GM19395 (cell line): ENCODE results near the gene MAPK4.
"Not testable (repeated sequence)": the region's sequence is repeated elsewhere in the genome, so short reads cannot be mapped to it uniquely, and the experiment has no call there.

Experiments
- ATAC-seq: cut with Tn5 transposase; IDR thresholded peaks from one replicate; pipeline ENCODE4 v1.9.1; 2021; ENCODE audit warnings: mild to moderate bottlenecking, moderate library complexity; ENCODE audit not compliant: unreplicated experiment

MAPK4 gene

DNA sequence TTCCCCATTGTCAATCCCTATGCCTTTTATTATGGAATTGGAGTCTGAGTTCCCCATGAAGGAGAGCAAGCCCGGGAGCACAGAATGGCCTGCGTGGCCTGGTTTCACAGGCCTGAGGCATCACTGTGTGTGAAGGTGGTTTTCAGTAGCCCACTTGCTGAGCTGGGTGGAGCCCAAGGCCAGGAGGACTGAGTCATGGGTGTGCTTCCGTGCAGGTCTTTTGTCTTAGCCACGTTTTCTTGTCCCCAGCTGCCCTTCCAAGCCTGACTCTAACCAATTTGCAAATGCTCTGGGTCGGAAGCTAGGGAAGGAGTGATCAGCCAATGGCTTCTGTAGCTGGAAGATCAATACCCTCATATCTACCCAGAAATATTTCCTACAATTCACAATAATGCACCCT, 119.2 kb downstream of the MAPK4 start:
- no peak for ATAC-seq

DNA sequence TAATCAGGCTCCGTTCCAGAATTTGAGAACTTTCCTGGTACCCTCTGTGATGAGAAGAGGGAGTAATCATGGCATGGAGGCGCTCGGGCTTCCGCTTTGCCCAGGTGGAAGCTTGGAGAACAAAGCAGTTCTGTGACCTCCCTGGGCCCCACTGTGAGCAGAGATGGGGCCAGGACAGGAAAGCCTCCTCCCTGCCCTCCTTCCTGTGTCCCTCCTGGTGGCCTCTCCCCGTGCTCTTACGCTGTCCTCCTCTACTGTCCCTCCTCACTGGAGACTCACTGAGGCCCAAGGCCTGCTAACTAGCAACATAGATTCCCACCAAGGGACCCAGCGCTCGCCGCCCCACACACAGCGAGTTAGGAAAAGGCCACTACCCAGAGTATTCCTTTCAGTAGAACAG, 119.8 kb downstream of the MAPK4 start:
- no peak for ATAC-seq

DNA sequence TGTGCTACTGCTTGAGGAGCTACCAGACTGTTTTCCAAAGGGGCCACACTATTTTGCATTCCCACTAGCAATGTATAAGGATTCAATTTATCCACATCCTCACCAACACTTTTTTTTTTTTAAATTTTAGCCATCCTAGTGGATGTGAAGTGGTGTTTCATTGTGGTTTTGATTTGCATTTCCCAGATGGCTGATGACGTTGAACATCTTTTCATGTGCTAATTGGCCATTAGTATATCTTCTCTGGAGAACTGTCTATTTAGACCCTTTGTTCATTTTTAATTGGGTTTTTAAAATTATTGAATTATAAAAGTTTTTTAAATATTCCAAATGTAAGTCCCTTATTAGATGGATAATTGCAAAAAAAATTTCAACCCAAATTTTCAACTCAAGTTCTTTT, 121.1 kb downstream of the MAPK4 start:
- ATAC-seq = no peak

DNA sequence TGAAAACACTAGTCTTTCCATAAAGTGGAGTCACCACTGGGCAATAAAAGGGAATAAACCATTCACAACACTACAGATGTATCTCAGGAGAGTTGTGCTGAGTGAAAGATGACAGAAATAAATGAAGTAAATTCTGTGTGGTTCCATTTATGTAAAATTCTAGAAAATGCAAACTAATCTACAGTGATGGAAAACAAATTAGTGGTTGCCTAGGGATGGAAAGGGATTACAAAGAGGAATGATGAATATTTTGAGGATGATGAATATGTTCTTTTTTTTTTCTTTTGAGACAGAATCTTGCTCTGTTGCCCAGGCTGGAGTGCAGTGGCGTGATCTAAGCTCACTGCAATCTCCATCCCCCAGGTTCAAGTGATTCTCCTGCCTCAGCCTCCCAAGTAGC, 123.0 kb downstream of the MAPK4 start:
- no peak for ATAC-seq

DNA sequence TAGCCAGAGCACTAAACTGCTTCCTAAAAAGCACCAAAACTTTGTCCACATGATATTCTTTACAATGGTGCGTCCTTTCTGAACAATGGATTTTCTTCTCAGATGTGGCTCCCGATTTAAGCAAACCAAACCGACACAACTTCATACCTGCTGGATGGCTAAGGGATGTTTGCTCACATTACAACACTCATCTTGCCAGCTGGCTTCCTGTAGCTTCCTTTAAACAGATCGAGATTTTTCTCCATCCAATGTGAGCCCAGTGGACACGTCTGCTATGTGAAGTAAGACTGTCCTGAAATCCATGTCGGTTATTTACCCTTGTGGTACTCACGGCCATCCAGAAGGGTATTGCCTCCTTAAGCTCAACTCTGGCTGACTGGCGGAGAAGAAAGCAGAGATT, 126.5 kb downstream of the MAPK4 start:
- ATAC-seq = no peak

DNA sequence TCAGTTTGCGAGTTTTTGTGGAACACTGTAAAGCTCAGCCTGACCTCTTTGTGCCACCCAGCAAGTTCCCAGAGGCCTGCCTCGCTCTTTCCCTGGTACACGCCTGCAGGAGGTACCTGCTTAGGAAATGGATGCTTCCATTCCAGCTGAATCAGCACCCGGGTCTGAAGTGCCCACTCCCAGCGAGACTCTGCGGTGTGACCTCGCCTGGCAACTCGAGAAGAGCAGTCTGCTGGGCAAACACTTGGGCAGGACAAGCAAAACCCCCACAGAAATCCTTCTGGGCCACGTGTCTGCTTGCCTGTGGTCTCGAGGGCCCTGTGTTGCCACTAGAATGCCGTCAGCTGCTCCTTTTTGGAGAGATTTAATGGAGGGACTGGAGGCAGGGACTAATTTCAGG, 127.6 kb downstream of the MAPK4 start:
- ATAC-seq = no peak

DNA sequence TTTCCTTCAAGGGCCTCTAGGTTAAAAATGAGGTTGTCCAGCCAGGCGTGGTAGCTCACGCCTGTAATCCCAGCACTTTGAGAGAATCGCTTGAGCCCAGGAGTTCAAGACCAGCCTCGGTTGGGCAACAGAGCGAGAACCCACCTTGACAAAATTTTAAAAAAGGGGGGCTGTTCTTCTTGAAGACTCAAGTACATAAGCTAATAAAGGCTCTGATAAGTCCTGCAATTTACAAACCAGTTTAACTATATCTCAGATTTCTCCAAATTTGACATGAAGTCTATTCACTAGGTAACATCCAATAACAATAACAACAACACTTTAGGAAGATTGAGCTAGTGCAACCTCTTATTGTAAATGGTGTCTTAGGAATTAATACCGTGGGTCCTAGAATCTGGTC, 129.7 kb downstream of the MAPK4 start:
- ATAC-seq = no peak

DNA sequence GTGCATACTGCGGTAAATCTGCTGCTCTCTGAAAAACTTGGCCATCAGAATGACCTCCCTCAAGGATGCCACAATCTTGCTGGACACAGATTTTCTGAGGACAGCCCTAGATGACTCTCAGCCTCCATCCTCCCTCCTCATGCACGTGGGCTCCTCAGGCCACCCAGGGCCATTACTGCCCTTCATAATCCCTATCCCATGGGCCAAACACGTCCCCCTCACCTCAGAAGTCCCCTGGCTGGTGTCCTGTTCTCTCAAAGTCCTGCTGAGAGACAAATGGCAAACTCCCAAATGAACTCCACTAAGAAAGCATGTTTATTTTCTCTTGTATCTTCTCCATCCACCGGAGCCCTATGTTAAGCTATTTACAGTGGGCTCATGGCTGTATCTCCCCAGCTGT, 134.3 kb downstream of the MAPK4 start:
- no peak for ATAC-seq

DNA sequence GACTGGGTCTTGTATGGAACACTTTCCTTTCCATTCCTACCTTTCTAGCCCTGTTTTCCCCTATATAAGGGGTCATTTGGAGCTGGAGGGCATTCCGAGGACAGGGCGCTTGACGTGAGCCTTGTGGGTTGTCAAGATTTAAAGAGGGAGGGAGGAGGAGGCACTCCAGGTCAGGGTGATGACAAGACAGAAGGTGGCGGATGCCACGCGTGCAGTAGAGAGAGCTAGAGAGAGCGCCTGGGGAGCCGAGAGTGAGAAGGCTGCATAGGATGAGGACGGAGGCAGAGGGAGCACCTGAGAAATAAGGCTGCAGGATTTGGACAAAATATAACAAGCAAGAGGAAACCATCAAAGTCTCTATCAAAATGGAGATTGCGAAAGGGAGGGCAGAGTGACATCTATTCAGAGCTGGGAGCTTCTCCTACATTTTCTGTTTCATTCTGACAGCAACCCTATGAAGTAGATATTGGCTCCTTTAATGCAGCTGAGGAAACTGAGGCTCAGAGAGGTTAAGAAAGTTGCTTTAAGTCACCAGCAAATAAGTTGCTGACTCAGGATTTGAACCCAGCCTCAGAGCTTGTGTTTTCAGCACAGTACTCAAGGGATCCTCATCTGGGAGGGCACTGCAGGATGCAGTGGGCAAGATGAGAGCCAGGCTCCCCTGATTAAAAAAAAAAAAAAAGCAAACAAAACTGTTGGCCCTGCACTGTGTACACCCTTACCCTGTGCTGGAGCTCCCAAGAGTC, 135.7 kb downstream of the MAPK4 start:
- no peak for ATAC-seq

DNA sequence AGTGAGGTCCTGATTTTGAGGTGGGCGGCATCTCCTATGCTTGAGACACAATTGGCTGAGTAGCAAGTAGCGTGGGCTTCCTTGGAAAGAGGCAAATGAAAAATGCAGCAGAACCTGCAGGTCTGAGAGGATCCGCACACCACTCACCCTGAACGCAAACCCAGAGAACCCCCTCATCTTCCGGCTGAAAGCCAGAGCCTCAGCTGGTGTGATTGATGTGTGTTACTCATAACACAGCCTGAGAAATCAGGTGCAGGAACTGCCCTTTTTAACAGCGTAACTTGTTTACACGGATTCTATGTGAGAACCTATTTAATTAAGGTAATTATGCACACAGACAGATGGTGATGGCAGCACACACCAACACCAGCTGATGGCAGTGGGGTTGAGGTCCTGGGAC, 136.5 kb downstream of the MAPK4 start:
- ATAC-seq = no peak

DNA sequence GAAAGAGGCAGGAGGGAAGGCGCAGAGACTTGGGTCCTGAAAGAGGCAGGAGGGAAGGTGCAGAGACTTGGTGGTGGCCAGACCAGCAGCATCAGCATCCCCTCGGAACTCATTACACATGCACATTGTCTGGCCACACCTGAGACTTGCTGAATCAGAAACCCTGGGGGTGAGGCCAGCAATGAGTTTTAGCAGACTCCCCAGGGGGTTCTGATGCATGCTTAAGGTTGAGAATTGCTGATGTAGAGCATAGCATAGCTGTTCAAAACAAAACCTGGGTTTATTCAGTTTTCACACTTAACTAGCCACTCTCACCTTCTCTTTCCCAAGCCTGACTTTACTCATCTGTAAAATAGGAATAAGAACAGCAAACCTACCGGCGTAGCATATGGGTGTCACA, 137.0 kb downstream of the MAPK4 start:
- ATAC-seq = no peak

DNA sequence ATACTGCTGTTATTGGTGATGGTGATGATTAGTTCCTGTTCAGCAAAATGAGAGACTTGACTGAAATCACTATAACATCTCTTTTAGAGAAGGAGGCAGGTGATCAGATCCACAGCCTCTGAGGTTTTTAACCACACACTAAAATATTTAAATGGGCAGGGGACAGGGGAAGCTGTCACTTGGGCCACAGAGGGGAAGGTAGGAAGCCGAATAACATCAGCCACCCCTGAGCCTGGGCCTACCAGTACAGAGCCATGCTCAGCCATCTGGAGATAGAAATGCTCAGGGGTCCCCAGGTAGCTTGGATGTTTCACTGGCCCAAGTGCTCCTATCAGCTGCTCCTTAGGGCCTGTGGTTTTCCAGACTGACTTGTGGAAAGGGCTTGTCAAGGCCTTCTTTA, 137.6 kb downstream of the MAPK4 start:
- ATAC-seq = no peak

DNA sequence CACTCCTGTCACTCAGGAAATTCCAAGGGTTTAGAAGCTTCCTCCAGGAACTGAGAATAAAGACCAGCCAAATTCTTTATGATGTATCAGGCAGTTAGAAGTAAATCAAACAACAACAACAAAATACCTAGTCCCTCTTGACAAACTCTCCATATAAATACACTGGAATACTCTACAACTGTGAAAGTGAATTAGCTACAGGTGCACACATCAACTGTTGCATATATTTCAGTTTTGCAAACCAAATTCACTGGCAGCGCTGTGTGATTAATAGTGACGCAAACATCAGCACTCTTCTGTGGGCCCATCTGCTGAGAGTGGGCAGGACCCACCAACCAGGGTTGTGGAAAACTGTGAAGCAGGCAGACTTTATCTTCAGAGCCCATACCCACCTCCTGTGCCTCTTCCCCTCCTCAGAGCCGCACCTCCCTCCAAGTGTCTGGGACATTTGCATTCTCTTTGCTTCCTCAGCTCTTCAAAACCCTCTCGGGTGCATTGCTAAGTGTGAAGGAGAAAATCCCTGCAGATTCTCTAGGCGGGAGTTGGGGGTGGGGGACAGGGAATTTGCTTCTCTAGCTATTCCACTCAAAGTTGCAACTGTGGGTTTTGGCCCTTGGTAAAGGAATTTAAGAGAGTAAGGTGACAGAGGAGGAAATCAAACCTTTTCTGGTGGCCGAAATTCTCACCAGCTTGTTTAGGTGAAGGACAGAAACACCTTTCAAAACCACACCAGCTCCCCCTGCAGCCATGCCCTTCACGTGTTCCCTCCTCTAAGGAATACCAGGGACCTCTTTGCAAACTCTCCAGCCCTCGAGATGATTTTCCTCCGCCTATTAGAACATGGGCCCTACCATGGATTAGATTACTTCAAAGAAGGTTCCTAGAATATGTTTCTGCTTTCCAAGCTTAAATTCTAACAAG, 140.6 kb downstream of the MAPK4 start:
- no peak for ATAC-seq

DNA sequence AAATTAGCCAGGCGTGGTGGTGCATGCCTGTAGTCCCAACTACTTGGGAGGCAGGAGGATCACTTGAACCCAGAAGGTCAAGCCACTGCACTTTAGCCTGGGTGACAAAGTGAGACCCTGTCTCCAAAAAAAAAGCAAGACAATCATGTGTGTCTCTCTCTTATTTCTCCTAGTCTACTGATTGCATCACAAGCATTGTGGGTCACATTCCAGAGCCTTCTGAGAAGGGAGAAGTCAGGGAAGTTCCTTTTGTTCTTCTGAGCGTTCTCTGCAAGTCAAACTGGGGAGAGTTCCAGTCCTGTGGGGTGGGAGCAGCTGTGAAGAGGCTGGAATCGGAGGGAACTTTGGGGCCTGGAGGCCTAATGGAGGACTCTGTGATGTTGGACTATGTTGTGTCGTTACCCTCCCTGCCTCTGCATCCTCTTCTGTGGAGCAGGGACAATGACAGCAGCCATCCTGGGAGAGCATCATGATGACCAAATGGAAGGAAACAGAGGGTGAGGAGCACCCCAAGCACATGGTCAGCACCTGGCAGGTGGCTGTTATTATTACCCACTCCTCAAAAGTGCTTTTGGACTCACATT, 144.6 kb downstream of the MAPK4 start:
- ATAC-seq = no peak

DNA sequence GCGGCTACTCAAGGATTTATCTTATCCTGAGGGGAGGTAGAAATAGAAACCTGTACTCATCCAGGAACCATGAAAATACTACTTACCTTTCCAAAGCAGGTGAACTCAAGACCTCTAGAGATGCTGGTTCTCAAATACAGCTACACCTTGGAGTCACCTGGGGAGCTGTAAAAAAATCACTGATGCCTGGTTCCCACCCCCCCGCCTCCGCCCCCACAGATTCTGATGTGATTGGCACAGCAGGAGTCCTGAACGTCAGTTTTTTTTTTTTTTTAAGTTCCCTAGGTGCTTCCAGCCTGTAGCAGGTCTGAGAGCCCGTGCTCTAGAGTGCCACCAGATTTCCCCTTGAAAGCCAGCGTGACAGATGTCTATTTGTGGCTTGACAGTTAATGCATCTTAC, 146.3 kb downstream of the MAPK4 start:
- ATAC-seq = no peak

DNA sequence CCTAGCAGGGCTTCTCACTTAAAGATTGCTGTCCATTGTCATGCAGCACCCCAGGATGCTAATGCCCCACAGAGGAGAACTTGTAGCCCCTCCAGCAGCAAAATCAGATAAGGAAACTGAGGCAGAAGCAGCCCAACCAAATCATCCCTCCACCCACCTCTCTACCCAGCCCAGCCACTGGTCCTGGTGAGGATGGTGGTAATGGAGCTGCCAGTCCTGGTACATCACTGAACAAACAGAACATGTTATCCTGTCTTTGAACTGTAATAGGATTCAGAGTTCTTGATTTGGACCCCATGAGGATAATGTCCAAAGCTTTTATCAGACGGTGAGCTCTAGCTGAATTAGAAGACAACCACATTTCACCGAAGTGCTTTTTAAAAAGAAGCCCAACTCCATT, 146.8 kb downstream of the MAPK4 start:
- no peak for ATAC-seq

DNA sequence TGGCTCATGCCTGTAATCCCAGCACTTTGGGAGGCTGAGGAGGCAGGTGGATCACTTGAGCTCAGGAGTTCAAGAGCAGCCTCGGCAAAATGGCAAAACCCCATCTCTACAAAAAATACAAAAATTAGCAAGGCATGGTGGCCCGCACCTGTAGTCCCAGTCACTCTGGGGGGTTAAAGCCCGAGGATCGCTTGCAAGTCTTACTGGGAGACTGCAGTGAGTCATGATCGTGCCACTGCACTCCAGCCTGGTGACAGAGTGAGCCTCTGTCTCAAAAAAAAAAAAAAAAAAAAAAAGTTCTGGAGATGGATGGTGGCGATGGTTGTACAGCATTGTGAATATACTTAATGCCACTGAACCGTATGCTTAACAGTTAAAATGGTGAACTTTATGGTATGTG, 147.4 kb downstream of the MAPK4 start:
- ATAC-seq = not testable (repeated sequence)

DNA sequence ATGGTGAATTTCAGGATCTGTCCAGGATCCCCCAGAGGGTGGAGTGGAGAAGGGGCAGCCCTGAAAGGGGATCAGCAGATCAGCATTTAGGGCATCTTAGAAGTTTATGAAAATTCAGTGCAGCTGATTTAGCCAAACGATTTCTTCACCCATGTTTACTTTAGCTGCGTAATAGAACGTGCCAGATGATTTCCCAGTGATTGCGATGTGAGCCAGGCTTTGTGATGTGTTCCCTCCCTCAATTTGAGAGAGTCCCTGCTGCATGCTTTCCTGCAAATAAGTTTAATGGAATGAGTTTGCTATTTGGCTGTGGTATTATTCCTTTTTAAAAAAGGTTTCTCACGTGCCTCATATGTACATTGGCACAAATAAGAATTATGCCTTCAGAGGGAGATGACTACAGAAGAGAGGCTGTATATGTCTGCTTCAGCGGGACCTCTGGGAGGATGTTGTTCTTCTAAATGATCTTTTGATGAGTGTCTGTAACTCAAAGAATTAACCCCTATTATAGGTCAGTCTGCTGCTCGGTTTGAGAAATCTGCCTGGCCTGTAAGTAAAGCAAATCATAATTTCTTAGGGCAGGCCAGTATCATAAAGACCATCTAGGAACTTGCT, 148.1 kb downstream of the MAPK4 start:
- ATAC-seq = no peak

DNA sequence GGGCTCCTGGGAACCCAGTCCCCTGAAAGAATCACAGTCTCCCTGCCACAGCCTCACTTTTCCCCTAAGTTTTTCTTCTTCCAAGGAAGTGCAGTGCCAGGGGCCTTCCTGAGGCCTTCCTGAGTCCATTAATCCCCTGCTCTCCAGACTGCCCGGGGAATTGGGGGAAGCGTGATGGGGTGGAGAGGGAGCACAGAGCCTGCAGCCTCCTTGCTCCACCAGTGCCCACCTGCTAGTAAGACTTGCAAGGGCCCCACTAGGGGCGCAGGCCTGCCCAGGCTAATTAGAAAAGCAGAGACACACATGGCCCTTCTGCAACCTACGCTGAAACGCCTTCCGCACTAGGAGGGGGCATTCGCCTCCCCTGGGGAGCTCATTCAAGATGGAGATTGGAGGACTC, 149.3 kb downstream of the MAPK4 start:
- ATAC-seq = no peak

DNA sequence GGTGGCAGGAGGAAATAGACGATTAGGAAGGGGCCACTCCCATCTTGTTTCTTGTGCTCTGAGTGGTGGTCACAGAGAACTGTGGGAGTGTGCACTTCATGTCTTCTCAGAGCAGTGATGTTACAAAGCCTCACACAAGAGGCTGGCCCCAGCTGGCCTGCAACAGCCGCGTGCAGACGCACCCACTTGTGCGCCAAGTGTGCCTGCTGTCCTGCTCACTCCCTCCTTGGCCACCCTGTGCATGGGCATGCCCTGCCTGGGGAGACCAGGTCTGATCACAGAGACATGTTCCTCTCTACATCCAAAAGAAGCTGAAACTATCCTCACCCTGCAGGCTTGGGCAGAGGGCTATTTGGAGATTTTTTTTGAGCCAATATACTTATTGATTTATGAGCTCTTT, 151.5 kb downstream of the MAPK4 start:
- no peak for ATAC-seq

DNA sequence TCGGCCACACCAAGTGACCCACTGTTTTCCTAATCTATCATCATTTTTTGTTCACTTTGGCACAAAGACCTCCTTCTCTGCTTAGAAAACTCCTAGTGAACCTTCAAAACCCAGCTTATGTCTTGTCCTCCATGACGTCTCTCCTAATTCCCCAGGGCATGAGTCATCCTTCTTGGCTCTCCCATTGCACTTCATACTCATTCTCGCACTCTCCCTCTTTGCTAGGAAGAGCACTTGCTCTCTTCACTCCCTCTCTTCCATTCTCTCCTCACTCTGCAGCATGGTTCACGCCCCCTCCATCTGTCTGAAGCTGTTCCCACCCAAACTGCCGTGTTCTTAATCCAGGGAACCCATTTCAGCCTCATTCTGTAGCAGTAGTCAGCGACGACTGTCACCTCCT, 156.0 kb downstream of the MAPK4 start:
- no peak for ATAC-seq

DNA sequence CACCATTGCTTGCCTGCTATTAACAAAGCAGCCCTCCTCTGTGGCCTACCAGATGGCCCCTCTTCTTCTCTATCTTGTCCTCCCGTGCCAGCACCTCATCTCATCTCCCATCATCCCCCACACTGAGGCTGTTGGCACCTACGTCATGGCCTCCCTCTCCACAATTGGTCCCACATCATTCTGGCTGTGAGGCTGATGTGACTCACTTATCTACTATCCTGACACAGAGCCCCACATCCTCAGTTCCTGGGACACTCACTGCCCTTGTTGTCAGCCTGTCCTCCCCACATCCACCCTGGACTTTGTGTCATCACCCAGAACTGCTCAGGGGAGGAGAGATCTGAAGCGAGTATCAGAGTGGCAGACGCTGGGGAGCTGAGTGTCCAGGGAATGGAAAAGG, 157.0 kb downstream of the MAPK4 start:
- ATAC-seq = no peak
